ENCODE results near the gene LCP2. TPM values are rescaled to one million over a fixed set of nuclear protein-coding genes. Genes with fewer than 3 reads are reported as not detected.

LCP2 gene
- total RNA-seq, 1 experiment from 2014 or later, result 0.61 TPM

GRCh38 chr5:170332058-170332457 lies 34.5 kb upstream of the LCP2 start:
- ChIA-PET POLR2A (no interaction called here), RAD21 (ENCODE audit: low non-redundant PET in 1 of 2, low total read pairs in 2 of 2, uncharacterized antibody in 2 of 2, unreplicated experiment in 2 of 2) (no interaction called here), CTCF (no interaction called here)
- no peaks in the 10 kb centered on the region for H3K9me2 ChIP-seq (ENCODE audit: insufficient read depth)
- no TSS peak for BruUV-seq (replicated peaks)
- H3K27me3 ChIP-seq (ENCODE audit: insufficient read depth, low read length), result peaks cover 21% of the 10 kb centered on the region
- peaks cover 3 to 13% of the 10 kb centered on the region in 2 experiments; a peak in 3 of 4 replicates for H3K4me1 ChIP-seq (ENCODE audit: control insufficient read depth in 1 of 2, insufficient read depth in 2 of 2, low read length in 2 of 2)
- no peaks in the 10 kb centered on the region for H4K20me1 ChIP-seq (ENCODE audit: insufficient read depth)
- H3K9ac ChIP-seq (ENCODE audit: low read length), result no peak overlapping the region
- H3K36me3 ChIP-seq (ENCODE audit: control insufficient read depth in 1 of 2, insufficient read depth in 2 of 2, low read length in 2 of 2), result no peaks in the 10 kb centered on the region
- no peaks in the 10 kb centered on the region for H3K79me2 ChIP-seq (ENCODE audit: insufficient read depth, low read length)
- no peaks in the 10 kb centered on the region for H3K9me3 ChIP-seq (ENCODE audit: control insufficient read depth in 1 of 2, insufficient read depth in 1 of 2, low read depth in 1 of 2, low read length in 2 of 2)
- DNase-seq (ENCODE audit: low read depth, low spot score) (no peak), ATAC-seq (no peak)
- no peak overlapping the region for H3K27ac ChIP-seq (ENCODE audit: low read depth, low read length)
- no peak overlapping the region for H3K4me2 ChIP-seq (ENCODE audit: low read length)
- H2AFZ ChIP-seq (ENCODE audit: low read depth, low read length, poor library complexity, severe bottlenecking), result no peak overlapping the region
- TF ChIP-seq ATF3 (IDR thresholded peaks at IDR 0.05), result no peak
- TF ChIP-seq ZNF274 (IDR thresholded peaks at IDR 0.05; ENCODE audit: low read depth, low read length), result no peak
- no peak overlapping the region for H3K4me3 ChIP-seq (replicated peaks in 1 of 2; ENCODE audit: low read depth in 1 of 2, low read length in 2 of 2)
- intact Hi-C loops (cut with micrococcal nuclease), result no loop called here

- POLR2A ChIA-PET, result interaction anchor here (0.8 to 1.2 kb wide), 2 partner anchors 8 to 11 kb away, joined by 3 read pairs; no protein-coding TSS in a partner anchor
- Histone ChIP-seq H3K79me2 (ENCODE audit: insufficient read depth, low read length) (no peaks in the 10 kb centered on the region), H3K27me3 (ENCODE audit: insufficient read depth, low read length) (peaks cover 28% of the 10 kb centered on the region), H3K9me3 (ENCODE audit: control insufficient read depth in 1 of 2, insufficient read depth in 1 of 2, low read depth in 1 of 2, low read length in 2 of 2) (no peaks in the 10 kb centered on the region), H3K4me3 (replicated peaks in 1 of 2; ENCODE audit: low read depth in 1 of 2, low read length in 2 of 2) (no peak overlapping the region), H2AFZ (ENCODE audit: low read depth, low read length, poor library complexity, severe bottlenecking) (no peak overlapping the region), H3K27ac (ENCODE audit: low read depth, low read length) (no peak overlapping the region), H3K36me3 (ENCODE audit: control insufficient read depth in 1 of 2, insufficient read depth in 2 of 2, low read length in 2 of 2) (no peaks in the 10 kb centered on the region), H4K20me1 (ENCODE audit: insufficient read depth) (no peaks in the 10 kb centered on the region), H3K9me2 (ENCODE audit: insufficient read depth) (no peaks in the 10 kb centered on the region), H3K4me1 (ENCODE audit: control insufficient read depth in 1 of 2, insufficient read depth in 2 of 2, low read length in 2 of 2) (peaks cover 3 to 13% of the 10 kb centered on the region in 2 experiments; a peak in 3 of 4 replicates), H3K9ac (ENCODE audit: low read length) (no peak overlapping the region), H3K4me2 (ENCODE audit: low read length) (peak overlapping the region; percentile 66)
- RAD21 ChIA-PET (ENCODE audit: low non-redundant PET in 1 of 2, low total read pairs in 2 of 2, uncharacterized antibody in 2 of 2, unreplicated experiment in 2 of 2), result no interaction called here
- no peak for TF ChIP-seq SRF (IDR thresholded peaks at IDR 0.05; ENCODE audit: low read depth)
- no peak for TF ChIP-seq ZNF274 (IDR thresholded peaks at IDR 0.05; ENCODE audit: low read depth, low read length)
- no peak for TF ChIP-seq CEBPB (IDR thresholded peaks at IDR 0.05; ENCODE audit: low read depth)
- no peak for TF ChIP-seq EZH2phosphoT487 (IDR thresholded peaks at IDR 0.05; ENCODE audit: borderline replicate concordance)
- no peak for TF ChIP-seq SIN3A (IDR thresholded peaks at IDR 0.05; ENCODE audit: low read depth)
- no peak for TF ChIP-seq REST (IDR thresholded peaks at IDR 0.05; ENCODE audit: low read depth)
- BruUV-seq (replicated peaks), result no TSS peak
- CTCF ChIA-PET, result no interaction called here
- ATAC-seq (no peak), DNase-seq (ENCODE audit: low read depth, low spot score) (no peak)
- intact Hi-C loops (cut with micrococcal nuclease), result no loop called here
These were observed 33.0 kb upstream of the LCP2 start for GRCh38 chr5:170330568-170331054.
